ENCODE measurements around the gene ATP1A1.
A peak's percentile ranks its signal among the peaks of the same experiment; 100 is the strongest.

Gene ATP1A1

DNA sequence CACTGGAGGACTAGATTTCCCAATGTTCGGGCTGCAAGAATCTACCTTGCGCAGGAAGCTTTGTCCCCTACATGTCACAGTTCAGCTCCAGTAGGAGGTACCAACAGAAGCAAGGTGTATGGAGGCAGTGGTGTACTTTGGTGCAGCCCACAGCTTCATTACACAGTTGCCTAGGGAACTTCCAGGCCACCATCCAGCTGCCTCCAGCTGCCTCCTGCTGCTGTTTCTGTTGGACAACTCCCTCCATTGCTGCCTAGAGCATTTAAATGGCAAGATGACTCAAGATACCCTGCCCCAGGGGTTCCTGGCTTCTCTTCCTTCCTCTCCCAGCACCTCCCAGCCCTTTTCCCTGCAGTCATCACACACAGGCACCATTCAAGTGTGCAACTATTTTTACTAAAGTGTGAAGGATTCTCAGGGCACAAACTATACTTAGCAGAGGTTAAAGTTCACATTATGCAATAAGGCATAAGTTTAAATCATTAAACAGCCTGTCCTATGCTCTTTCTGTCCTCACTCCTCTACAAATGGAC, 39.0 kb upstream of the ATP1A1 start:
- peak; percentile 58 for DNase-seq (ENCODE audit: low read depth)
- TF ChIP-seq, protein P1, sequence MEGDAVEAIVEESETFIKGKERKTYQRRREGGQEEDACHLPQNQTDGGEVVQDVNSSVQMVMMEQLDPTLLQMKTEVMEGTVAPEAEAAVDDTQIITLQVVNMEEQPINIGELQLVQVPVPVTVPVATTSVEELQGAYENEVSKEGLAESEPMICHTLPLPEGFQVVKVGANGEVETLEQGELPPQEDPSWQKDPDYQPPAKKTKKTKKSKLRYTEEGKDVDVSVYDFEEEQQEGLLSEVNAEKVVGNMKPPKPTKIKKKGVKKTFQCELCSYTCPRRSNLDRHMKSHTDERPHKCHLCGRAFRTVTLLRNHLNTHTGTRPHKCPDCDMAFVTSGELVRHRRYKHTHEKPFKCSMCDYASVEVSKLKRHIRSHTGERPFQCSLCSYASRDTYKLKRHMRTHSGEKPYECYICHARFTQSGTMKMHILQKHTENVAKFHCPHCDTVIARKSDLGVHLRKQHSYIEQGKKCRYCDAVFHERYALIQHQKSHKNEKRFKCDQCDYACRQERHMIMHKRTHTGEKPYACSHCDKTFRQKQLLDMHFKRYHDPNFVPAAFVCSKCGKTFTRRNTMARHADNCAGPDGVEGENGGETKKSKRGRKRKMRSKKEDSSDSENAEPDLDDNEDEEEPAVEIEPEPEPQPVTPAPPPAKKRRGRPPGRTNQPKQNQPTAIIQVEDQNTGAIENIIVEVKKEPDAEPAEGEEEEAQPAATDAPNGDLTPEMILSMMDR (IDR thresholded peaks at IDR 0.05; ENCODE audit: low read length, missing control alignments) = no peak
- H3K4me3 ChIP-seq (replicated peaks; ENCODE audit: low read depth, low read length) = no peak overlapping the region

DNA sequence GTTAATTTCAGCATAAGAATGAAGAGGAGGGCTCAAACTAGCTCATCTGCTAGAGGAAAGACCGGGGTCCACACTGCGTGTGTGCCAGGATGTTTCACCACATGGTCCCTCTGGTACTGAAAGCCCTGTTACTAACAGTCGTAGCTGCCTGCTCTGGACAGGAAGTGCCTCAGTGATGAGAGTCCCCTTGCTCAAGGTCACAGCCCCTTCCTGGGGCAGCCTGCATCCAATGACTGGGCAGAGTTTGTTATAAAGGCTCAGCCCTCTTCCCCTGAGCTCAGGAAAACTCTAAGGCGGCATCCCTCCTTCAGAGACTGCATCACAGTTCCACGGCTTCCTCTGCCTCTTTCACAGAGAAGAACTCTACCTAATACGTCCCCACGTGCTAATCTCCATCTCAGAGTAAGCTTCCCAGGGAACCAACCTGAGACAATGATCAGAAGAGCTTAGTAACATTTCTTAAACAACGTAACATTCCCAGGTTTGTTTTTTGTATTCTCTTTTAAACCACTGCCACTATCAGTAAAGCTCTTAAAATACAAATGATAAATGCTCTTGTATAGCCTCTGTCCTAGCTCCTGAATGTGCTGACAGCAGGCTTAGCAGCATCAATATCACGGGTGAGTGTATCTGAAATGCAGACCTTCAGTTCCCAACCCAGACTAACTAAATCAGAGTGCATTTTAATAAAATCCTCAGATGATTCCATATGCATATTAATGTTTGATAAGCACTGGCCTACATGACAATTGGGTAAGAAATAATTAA, 38.0 kb upstream of the ATP1A1 start:
- TF ChIP-seq, protein P1 (IDR thresholded peaks at IDR 0.05; ENCODE audit: low read length, missing control alignments) = no peak
- DNase-seq (ENCODE audit: low read depth) = peak; percentile 43

DNA sequence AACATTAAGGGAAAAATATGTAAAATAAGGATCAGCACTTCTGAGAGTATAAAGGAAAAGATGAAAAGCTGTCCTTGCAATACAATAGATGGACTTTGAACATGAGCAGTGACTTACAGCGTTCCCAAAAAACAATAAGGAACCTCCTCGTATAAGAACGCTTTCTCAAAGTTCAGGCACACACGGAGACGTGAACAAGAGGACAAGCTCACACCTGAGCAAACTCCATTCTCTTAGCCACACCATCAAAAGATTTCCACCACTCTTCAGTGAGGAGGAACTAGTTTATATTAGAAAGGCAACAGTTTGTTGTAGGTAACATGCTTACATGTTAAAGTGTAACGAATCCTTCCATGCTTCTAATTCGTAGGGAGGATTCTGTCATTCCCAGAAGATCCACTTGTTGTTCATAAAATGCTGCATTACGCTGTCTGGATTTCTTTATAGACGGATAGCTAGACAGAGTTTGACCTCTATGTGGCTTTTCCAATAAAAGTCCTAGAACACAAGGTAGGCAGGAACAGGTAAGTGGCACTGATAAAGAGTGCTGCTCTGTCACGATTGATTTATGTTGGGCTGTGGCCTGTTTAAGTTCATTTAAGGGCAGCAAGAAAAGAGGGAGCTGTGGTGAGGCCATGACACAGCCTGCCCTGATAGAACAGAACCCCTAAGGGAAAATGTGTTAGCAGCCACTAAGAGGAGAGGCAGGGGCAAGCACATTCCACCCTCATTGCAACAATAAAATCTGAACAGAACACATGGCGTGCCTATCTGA, 37.0 kb upstream of the ATP1A1 start:
- no peak for DNase-seq (ENCODE audit: low read depth)
- TF ChIP-seq, protein P1 (IDR thresholded peaks at IDR 0.05; ENCODE audit: low read length, missing control alignments) = no peak
- no peak overlapping the region for H3K4me3 ChIP-seq (replicated peaks; ENCODE audit: low read depth, low read length)

More for the DNA sequence above, 38.0 kb upstream of the ATP1A1 start:
- no peak overlapping the region for H3K4me3 ChIP-seq (replicated peaks; ENCODE audit: low read depth, low read length)

DNA sequence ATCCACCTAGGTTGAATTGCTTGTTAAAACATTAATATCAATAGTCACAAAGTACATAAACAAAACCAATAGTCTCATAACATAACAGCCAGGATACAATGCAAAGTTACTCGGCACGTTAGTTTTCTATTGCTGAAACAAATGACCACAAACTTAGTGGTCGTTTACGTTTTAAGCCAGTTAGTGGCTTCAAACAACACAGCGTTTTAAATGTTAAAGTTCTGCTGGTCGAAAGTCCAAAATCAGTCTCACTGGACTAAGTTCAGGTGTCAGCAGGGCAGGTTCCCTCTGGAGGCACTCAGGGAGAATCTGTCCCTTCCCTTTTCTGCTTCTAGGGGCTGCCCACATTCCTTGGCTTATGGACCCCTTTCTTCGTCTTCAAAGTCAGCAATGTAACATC, 35.6 kb upstream of the ATP1A1 start:
- TF ChIP-seq, protein P1 (IDR thresholded peaks at IDR 0.05; ENCODE audit: low read length, missing control alignments) = no peak
- no peak for DNase-seq (ENCODE audit: low read depth)

DNA sequence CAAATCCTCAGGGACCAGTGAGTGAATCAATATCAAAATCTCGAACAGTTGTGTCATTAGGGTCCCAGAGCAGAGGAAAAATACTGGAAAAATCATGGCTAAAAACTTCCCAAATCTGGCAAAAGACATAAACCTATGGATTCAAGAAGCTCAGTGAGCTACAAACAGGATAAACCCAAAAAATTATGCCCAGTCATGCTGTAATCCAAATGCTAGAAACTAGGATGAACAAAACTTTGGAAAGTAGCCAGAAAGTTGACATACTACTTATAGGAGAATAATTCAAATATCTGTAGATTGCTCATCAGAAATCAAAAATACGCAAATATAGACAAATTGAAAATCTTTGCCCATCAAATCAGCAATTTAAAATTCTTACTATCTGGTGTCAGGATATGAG, 34.6 kb upstream of the ATP1A1 start:
- TF ChIP-seq, protein P1 (IDR thresholded peaks at IDR 0.05; ENCODE audit: low read length, missing control alignments) = no peak
- DNase-seq (ENCODE audit: low read depth) = no peak
- no peak overlapping the region for H3K4me3 ChIP-seq (replicated peaks; ENCODE audit: low read depth, low read length)

More for the DNA sequence above, 35.6 kb upstream of the ATP1A1 start:
- H3K4me3 ChIP-seq (replicated peaks; ENCODE audit: low read depth, low read length) = no peak overlapping the region

DNA sequence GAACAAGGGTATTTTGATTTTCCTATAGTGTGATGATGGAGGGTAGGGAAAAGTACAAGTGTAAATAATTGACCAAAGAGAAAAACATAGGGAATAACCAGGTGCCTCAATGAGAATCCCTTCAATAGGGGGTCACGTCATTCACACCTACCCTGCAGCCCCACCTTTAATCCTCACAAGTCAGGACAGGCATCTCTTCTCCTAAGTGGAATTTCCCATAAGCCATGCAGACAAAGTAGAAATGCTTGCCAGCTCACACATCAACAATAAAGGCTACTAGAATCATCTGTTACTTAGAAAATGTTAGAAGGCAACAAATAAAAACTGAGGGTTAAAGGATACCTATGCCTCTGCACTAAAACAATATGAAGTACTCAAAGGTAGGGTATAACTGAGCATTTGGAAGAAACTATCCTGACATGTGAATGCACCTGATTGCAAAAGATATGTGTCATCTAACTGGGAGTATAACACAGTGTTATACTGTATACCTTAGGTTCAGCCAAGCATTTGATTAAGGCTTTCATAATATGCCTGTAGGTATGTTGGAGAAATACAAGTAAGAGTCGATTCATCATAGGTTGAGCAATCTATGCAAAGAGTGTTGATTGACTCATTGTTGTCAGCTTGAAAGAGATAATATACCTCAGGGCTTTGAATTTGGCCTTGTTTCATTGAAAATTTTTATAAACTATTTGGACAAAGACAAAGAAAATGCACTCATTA, 32.4 kb upstream of the ATP1A1 start:
- TF ChIP-seq, protein P1 (IDR thresholded peaks at IDR 0.05; ENCODE audit: low read length, missing control alignments) = no peak
- no peak for DNase-seq (ENCODE audit: low read depth)
- H3K4me3 ChIP-seq (replicated peaks; ENCODE audit: low read depth, low read length) = no peak overlapping the region
